Measurements from ENCODE around the gene GJB6. TPM values are rescaled to one million over a fixed set of nuclear protein-coding genes. Genes with fewer than 3 reads are reported as not detected.
"Not testable (repeated sequence)": the region's sequence is repeated elsewhere in the genome, so short reads cannot be mapped to it uniquely, and the experiment has no call there.

Gene GJB6
- polyA plus RNA-seq (not detected in 2 replicates), polyA minus RNA-seq (not detected in 2 replicates)

- H4K20me1 ChIP-seq (ENCODE audit: insufficient read depth), result no peaks in the 10 kb centered on the region
- no peaks in the 10 kb centered on the region for H3K9me3 ChIP-seq (ENCODE audit: low read length)
- H3K27ac ChIP-seq (ENCODE audit: low read length), result no peak within 1 kb of the TSS
- H3K79me2 ChIP-seq (replicated peaks; ENCODE audit: insufficient read depth, low read length), result no peaks in the 10 kb centered on the region
- peaks cover 45% of the 10 kb centered on the region for H3K27me3 ChIP-seq (ENCODE audit: insufficient read depth, low read depth, low read length)
- TF ChIP-seq EP300 (conservative IDR thresholded peaks at IDR 0.05; ENCODE audit: poor library complexity, severe bottlenecking), result no peak
- TF ChIP-seq CTCF (IDR thresholded peaks at IDR 0.05; ENCODE audit: poor library complexity, severe bottlenecking), result peak; percentile 22
- no peak for TF ChIP-seq RAD21 (conservative IDR thresholded peaks at IDR 0.05)
- TF ChIP-seq SMC3 (conservative IDR thresholded peaks at IDR 0.05; ENCODE audit: poor library complexity), result no peak
- TF ChIP-seq POLR2AphosphoS5 (IDR thresholded peaks at IDR 0.05), result no peak
- no peak for TF ChIP-seq TAF1 (IDR thresholded peaks at IDR 0.05; ENCODE audit: low read depth)
- peak; percentile 78 for TF ChIP-seq EZH2 (IDR thresholded peaks at IDR 0.05; ENCODE audit: borderline replicate concordance, insufficient read depth, low read length, poor library complexity, severe bottlenecking)
- TF ChIP-seq REST (IDR thresholded peaks at IDR 0.05; ENCODE audit: borderline replicate concordance), result no peak
- no peak for TF ChIP-seq MXI1 (conservative IDR thresholded peaks at IDR 0.05; ENCODE audit: poor library complexity, severe bottlenecking)
- H3F3A ChIP-seq (ENCODE audit: insufficient read depth, low read length, poor library complexity, severe bottlenecking), result no peaks in the 10 kb centered on the region
- H3K9me2 ChIP-seq (ENCODE audit: insufficient read depth, low read length), result no peaks in the 10 kb centered on the region
- no peak within 1 kb of the TSS for H2AFZ ChIP-seq (ENCODE audit: low read depth, low read length)
- no peak within 1 kb of the TSS for H3K4me2 ChIP-seq (ENCODE audit: low read length)
- H3K9ac ChIP-seq (ENCODE audit: low read length), result no peak within 1 kb of the TSS
- H3K36me3 ChIP-seq (ENCODE audit: insufficient read depth, low read length), result no peaks in the 10 kb centered on the region
- peak within 1 kb of the TSS; percentile 61 for H3K4me3 ChIP-seq (ENCODE audit: low read length)
These were observed at the start of gene GJB6 for GRCh38 chr13:20231839-20232555. Gene GJB6, minus strand, starts transcription at chr13:20232319. Its CDS starts 8,839 bp downstream, at chr13:20223480.

- H3K4me3 ChIP-seq (ENCODE audit: low read length); H2AFZ ChIP-seq (ENCODE audit: low read depth, low read length); H3F3A ChIP-seq (ENCODE audit: insufficient read depth, low read length, poor library complexity, severe bottlenecking); H3K27ac ChIP-seq (ENCODE audit: low read length); H3K36me3 ChIP-seq (ENCODE audit: insufficient read depth, low read length); H3K9me3 ChIP-seq (ENCODE audit: low read length); H3K9me2 ChIP-seq (ENCODE audit: insufficient read depth, low read length); H4K20me1 ChIP-seq (ENCODE audit: insufficient read depth); H3K9ac ChIP-seq (ENCODE audit: low read length); H3K4me2 ChIP-seq (ENCODE audit: low read length); H3K79me2 ChIP-seq (replicated peaks; ENCODE audit: insufficient read depth, low read length); H3K27me3 ChIP-seq (ENCODE audit: insufficient read depth, low read depth, low read length): not testable (repeated sequence)
These were observed 44.8 kb upstream of the GJB6 start for GRCh38 chr13:20276901-20277300.

Measured in neural cell (in vitro differentiated cells).